ENCODE measurements around the gene MUC20. TPM values are rescaled to one million over a fixed set of nuclear protein-coding genes. Genes with fewer than 3 reads are reported as not detected.

The MUC20 gene
- total RNA-seq, 1 experiment from 2014 or later = not detected

GRCh38 chr3:195715134-195715533 lies 5.6 kb upstream of the MUC20 start:
- Mint-ChIP-seq H3K36me3 (ENCODE audit: insufficient read depth in 1 of 3, low read depth in 3 of 3) (peaks cover 0 to 6% (median 5%) of the 10 kb centered on the region in 3 experiments; a peak in 4 of 7 replicates), H3K4me3 (no peak overlapping the region), H3K4me1 (peaks cover 29 to 30% of the 10 kb centered on the region in 2 experiments), H3K27me3 (ENCODE audit: low read depth) (peaks cover 46% of the 10 kb centered on the region), H3K27ac (no peak overlapping the region), H3K9me3 (peaks cover 5 to 6% of the 10 kb centered on the region in 2 experiments)
- H2BK5ac ChIP-seq (ENCODE audit: insufficient read length, low read length) = no peak overlapping the region
- H2BK15ac ChIP-seq (ENCODE audit: low read depth, low read length) = no peak overlapping the region
- no peak for DNase-seq
- no peaks in the 10 kb centered on the region for H3K27me3 ChIP-seq (ENCODE audit: insufficient read depth, low read length)
- H3K4me2 ChIP-seq (ENCODE audit: insufficient read depth, insufficient read length, low read length) = no peak overlapping the region
- H4K20me1 ChIP-seq (ENCODE audit: control insufficient read depth, insufficient read depth, insufficient read length) = no peaks in the 10 kb centered on the region
- no CpG with 5 or more reads among the region's 4 CpGs for WGBS (ENCODE audit: extremely low coverage, insufficient read length, low lambda C conversion rate)
- no peak overlapping the region for H4K91ac ChIP-seq (ENCODE audit: insufficient read length, low read depth, low read length)
- H3K79me1 ChIP-seq (ENCODE audit: insufficient read depth, low read depth, low read length, poor library complexity, severe bottlenecking) = no peaks in the 10 kb centered on the region
- no peak overlapping the region for H4K5ac ChIP-seq (ENCODE audit: insufficient read length, low read depth, low read length)
- no peak overlapping the region for H3K14ac ChIP-seq (ENCODE audit: insufficient read depth, low read length)
- no peak overlapping the region for H3K23ac ChIP-seq (ENCODE audit: insufficient read length, low read depth, low read length)
- no peak overlapping the region for H3K18ac ChIP-seq (ENCODE audit: insufficient read length, low read depth, low read length)
- no peaks in the 10 kb centered on the region for H3K23me2 ChIP-seq (ENCODE audit: insufficient read length, low read depth, low read length, poor library complexity, severe bottlenecking)
- no peak overlapping the region for H3K27ac ChIP-seq (ENCODE audit: insufficient read length, low read depth, low read length)
- H3K4ac ChIP-seq (ENCODE audit: low read depth, low read length) = no peak overlapping the region
- no peak overlapping the region for H2AK5ac ChIP-seq (ENCODE audit: insufficient read length, low read length)
- no peak overlapping the region for H3T11ph ChIP-seq (ENCODE audit: low read length)
- H2AFZ ChIP-seq (ENCODE audit: low read length) = no peak overlapping the region
- H3K9me3 ChIP-seq (ENCODE audit: control insufficient read depth, low read depth, low read length) = no peaks in the 10 kb centered on the region
- no peak overlapping the region for H2BK12ac ChIP-seq (ENCODE audit: insufficient read length, low read depth, low read length)
- no peak overlapping the region for H3K9ac ChIP-seq (ENCODE audit: extremely low read depth, insufficient read length, low read length)
- H2BK20ac ChIP-seq (ENCODE audit: low read depth, low read length, poor library complexity, severe bottlenecking) = no peak overlapping the region
- TF ChIP-seq, protein P1, sequence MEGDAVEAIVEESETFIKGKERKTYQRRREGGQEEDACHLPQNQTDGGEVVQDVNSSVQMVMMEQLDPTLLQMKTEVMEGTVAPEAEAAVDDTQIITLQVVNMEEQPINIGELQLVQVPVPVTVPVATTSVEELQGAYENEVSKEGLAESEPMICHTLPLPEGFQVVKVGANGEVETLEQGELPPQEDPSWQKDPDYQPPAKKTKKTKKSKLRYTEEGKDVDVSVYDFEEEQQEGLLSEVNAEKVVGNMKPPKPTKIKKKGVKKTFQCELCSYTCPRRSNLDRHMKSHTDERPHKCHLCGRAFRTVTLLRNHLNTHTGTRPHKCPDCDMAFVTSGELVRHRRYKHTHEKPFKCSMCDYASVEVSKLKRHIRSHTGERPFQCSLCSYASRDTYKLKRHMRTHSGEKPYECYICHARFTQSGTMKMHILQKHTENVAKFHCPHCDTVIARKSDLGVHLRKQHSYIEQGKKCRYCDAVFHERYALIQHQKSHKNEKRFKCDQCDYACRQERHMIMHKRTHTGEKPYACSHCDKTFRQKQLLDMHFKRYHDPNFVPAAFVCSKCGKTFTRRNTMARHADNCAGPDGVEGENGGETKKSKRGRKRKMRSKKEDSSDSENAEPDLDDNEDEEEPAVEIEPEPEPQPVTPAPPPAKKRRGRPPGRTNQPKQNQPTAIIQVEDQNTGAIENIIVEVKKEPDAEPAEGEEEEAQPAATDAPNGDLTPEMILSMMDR (conservative IDR thresholded peaks at IDR 0.05) = no peak
- H4K8ac ChIP-seq (replicated peaks; ENCODE audit: insufficient read length, low read depth, low read length) = no peak overlapping the region
- H3K56ac ChIP-seq (ENCODE audit: insufficient read length, low read depth, low read length) = no peak overlapping the region
- H3K79me2 ChIP-seq (ENCODE audit: insufficient read depth, low read length) = no peaks in the 10 kb centered on the region
- no peak overlapping the region for H2BK120ac ChIP-seq (ENCODE audit: low read depth, low read length, poor library complexity, severe bottlenecking)
- peaks cover 6% of the 10 kb centered on the region; the same call in 1 of the 2 replicates for H3K4me1 ChIP-seq (ENCODE audit: insufficient read depth, low read length)

All from H9 (cell line).